NCI-H2196 (cell line): ENCODE results near the gene ZNF724.
"Not testable (repeated sequence)": the region's sequence is repeated elsewhere in the genome, so short reads cannot be mapped to it uniquely, and the experiment has no call there.

Source experiments
- DNase-seq: peaks from one replicate; lab custom pipeline; 2025; ENCODE audit not compliant: unreplicated experiment; lab: John Stamatoyannopoulos, UW

The ZNF724 gene

GRCh38 chr19:23253256-23253655, 3.1 kb upstream of the ZNF724 start:
- not testable (repeated sequence) for DNase-seq

- DNase-seq = no peak
Measured at GRCh38 chr19:23241419-23241818, 8.8 kb downstream of the ZNF724 start.

DNA sequence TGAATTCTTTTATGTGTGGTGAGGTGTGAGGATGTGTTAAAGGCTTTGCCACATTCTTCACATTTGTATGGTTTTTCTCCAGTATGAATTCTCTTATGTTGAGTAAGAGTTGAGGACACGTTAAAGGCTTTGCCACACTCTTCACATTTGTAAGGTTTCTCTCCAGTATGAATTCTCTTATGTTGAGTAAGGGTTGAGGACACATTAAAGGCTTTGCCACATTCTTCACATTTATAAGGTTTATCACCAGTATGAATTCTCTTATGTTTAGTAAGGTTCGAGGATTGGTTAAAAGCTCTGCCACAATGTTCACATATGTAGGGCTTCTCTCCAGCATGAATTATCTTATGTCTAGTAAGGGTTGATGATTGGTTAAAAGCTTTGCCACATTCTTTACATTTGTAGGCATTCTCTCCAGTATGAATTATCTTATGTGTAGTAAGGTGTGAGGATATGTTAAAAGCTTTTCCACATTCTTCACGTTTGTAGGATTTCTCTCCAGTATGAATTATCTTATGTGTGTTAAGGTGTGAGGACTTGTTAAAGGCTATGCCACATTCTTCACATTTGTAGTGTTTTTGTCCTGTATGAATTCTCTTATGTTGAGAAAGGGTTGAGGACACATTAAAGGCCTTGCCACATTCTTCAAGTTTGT, 27.1 kb downstream of the ZNF724 start:
- no peak for DNase-seq

DNA sequence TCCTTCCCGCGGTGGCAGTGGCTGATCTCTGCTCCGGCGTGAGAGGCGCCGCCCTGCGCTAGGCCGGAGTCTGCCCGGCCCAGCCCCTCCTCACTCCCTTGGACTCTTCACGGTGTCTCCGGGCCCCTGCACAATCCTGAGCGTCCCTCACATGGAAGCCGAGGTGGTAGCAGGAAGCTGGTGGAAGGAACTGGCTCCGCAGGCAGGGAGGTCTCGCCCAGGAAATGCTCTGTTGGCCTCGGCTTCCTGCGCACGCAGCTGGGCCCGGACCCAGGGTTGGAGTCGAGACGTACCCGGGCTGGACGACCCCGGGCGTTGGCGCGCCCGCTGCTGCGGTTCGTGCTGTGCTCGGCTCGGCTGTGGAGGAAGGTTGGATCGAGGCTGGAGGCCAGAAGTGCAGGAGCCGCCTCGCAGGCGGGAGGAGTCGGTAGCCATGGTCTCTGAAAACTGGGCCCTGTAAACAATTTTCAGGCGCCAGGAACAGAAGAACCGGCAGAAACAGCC, 46.3 kb downstream of the ZNF724 start:
- no peak for DNase-seq

GRCh38 chr19:23190341-23190740, 59.9 kb downstream of the ZNF724 start:
- DNase-seq = no peak

DNA sequence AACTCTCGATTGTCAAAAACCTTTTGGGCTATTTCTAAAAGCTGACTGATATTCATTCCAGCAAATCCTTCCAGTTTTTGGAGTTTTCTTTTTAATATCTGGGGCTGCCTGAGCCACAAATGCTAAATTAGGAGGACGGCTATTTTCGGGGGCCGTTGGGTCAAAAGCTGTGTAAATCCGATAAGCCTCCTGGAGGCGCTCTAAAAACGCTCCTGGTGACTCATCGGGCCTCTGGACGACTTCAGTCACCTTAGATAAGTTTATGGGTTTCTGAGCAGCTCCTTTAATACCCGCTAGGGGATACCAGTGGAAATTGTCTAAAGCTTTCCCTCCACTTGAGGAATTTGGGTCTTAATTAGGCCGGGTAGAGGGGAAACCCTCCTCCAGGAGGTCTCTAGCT, 66.9 kb downstream of the ZNF724 start:
- no peak for DNase-seq
